Measurements from ENCODE around the gene UGT2B17. TPM values are rescaled to one million over a fixed set of nuclear protein-coding genes. Genes with fewer than 3 reads are reported as not detected.

Gene UGT2B17
- total and polyA plus RNA-seq, 2 of the 4 experiments (the other 2 are of a cell fraction) = not detected

DNA sequence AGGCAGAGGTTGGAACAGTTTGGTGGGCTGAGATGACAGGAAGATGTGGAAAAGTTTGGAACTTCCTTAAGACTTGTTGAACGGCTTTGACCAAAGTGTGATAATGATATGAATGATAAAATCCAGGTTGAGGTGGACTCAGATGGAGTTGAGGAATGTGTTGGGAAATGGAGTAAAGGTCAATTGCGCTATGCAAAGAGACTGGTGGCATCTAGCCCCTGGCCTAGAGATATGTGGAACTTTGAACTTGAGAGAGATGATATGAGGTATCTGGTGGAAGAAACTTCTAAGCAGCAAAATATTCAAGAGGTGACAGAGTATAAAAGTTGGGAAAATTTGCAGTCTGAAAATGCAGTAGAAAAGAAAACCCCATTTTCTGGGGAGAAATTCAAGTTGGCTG lies 21.4 kb upstream of the UGT2B17 start:
- POLR2A ChIA-PET (ENCODE audit: unreplicated experiment) = no interaction called here
- Histone ChIP-seq H2BK15ac (ENCODE audit: low read depth, low read length) (no peak overlapping the region), H3K9ac (ENCODE audit: low read depth, low read length) (no peak overlapping the region), H2AK9ac (replicated peaks; ENCODE audit: low read depth, low read length, poor library complexity) (no peak overlapping the region), H4K8ac (ENCODE audit: low read depth in 2 of 2, low read length in 2 of 2) (no peak overlapping the region), H3K4me1 (ENCODE audit: control insufficient read depth, insufficient read depth, low read length) (no peaks in the 10 kb centered on the region), H3K9me1 (ENCODE audit: insufficient read depth, low read length) (no peaks in the 10 kb centered on the region), H3K23ac (ENCODE audit: low read depth, low read length) (no peak overlapping the region), H3K18ac (ENCODE audit: low read depth, low read length) (no peak overlapping the region), H2BK5ac (ENCODE audit: low read depth, low read length, poor library complexity, severe bottlenecking) (no peak overlapping the region), H2AFZ (replicated peaks; ENCODE audit: low read length, poor library complexity) (no peak overlapping the region), H3K27ac (ENCODE audit: insufficient read depth, low read length) (no peak overlapping the region), H3K79me1 (ENCODE audit: low read depth in 1 of 2, low read length in 2 of 2) (no peaks in the 10 kb centered on the region), H3K56ac (ENCODE audit: extremely low read depth, insufficient read depth, low read length) (no peak overlapping the region), H3K36me3 (ENCODE audit: control insufficient read depth, insufficient read depth, low read length) (no peaks in the 10 kb centered on the region), H3K14ac (replicated peaks; ENCODE audit: low read depth, low read length) (no peak overlapping the region), H3K9me3 (ENCODE audit: control insufficient read depth, insufficient read depth, low read length) (no peaks in the 10 kb centered on the region), H3K4me3 (ENCODE audit: insufficient read depth, low read depth, low read length) (no peak overlapping the region), H2AK5ac (ENCODE audit: low read depth, low read length) (no peak overlapping the region), H2BK20ac (ENCODE audit: low read depth, low read length) (no peak overlapping the region), H4K91ac (ENCODE audit: insufficient read depth, low read depth, low read length) (no peak overlapping the region), H4K20me1 (ENCODE audit: insufficient read depth, low read length) (no peaks in the 10 kb centered on the region), H2BK120ac (ENCODE audit: low read depth, low read length) (no peak overlapping the region), H4K5ac (ENCODE audit: low read depth, low read length) (no peak overlapping the region), H3K4ac (ENCODE audit: low read depth, low read length) (no peak overlapping the region), H3K4me2 (ENCODE audit: low read depth, low read length) (no peak overlapping the region), H3K27me3 (ENCODE audit: control insufficient read depth, insufficient read depth, low read length) (no peaks in the 10 kb centered on the region)
- no peak for TF ChIP-seq USF2 (IDR thresholded peaks at IDR 0.05; ENCODE audit: low read depth, low read length)
- no peak for TF ChIP-seq RAD21 (IDR thresholded peaks at IDR 0.05; ENCODE audit: low read length)
- TF ChIP-seq MXI1 (IDR thresholded peaks at IDR 0.05; ENCODE audit: borderline replicate concordance, low read depth, low read length) = no peak
- no peak for TF ChIP-seq BHLHE40 (IDR thresholded peaks at IDR 0.05; ENCODE audit: low read depth, low read length)
- TF ChIP-seq SMC3 (IDR thresholded peaks at IDR 0.05; ENCODE audit: low read depth, low read length) = no peak
- no peak for TF ChIP-seq FOS (IDR thresholded peaks at IDR 0.05; ENCODE audit: low read depth, low read length)
- no peak for TF ChIP-seq CEBPB (IDR thresholded peaks at IDR 0.05; ENCODE audit: low read depth, low read length)
- TF ChIP-seq RCOR1 (IDR thresholded peaks at IDR 0.05; ENCODE audit: insufficient replicate concordance, low read length) = no peak
- TF ChIP-seq ELK1 (IDR thresholded peaks at IDR 0.05; ENCODE audit: borderline replicate concordance, low read depth, low read length) = no peak
- TF ChIP-seq CHD1 (IDR thresholded peaks at IDR 0.05; ENCODE audit: low read depth, low read length) = no peak
- no peak for TF ChIP-seq MAFK (IDR thresholded peaks at IDR 0.05; ENCODE audit: low read depth, low read length)
- TF ChIP-seq POLR2A (IDR thresholded peaks at IDR 0.05; ENCODE audit: low read depth, low read length) = no peak
- TF ChIP-seq, protein P1, sequence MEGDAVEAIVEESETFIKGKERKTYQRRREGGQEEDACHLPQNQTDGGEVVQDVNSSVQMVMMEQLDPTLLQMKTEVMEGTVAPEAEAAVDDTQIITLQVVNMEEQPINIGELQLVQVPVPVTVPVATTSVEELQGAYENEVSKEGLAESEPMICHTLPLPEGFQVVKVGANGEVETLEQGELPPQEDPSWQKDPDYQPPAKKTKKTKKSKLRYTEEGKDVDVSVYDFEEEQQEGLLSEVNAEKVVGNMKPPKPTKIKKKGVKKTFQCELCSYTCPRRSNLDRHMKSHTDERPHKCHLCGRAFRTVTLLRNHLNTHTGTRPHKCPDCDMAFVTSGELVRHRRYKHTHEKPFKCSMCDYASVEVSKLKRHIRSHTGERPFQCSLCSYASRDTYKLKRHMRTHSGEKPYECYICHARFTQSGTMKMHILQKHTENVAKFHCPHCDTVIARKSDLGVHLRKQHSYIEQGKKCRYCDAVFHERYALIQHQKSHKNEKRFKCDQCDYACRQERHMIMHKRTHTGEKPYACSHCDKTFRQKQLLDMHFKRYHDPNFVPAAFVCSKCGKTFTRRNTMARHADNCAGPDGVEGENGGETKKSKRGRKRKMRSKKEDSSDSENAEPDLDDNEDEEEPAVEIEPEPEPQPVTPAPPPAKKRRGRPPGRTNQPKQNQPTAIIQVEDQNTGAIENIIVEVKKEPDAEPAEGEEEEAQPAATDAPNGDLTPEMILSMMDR (conservative IDR thresholded peaks at IDR 0.05; ENCODE audit: low read depth, low read length) = no peak
- CTCF ChIA-PET = no interaction called here
- no peak for DNase-seq
- ATAC-seq (ENCODE audit: low read depth) = no peak
- dilution Hi-C loops (cut with HindIII; ENCODE audit: low sequenced_read_pairs, unreplicated experiment) = no loop called here
- WGBS, 2 experiments (ENCODE audit: extremely low coverage in 2 of 2, insufficient read length in 1 of 2) = no CpG with 5 or more reads among the region's 2 CpGs
- intact Hi-C loops (cut with micrococcal nuclease) = no loop called here
- in situ Hi-C loops (cut with MboI; ENCODE audit: low sequenced_read_pairs) = no loop called here
- no TSS peak for BruUV-seq (replicated peaks)
